Spinal cord (tissue), 10 donors: ENCODE measurements around the gene KCNC4. TPM values are rescaled to one million over a fixed set of nuclear protein-coding genes. Genes with fewer than 3 reads are reported as not detected.

Experiments used
- DNase-seq, 6 donors: peaks; one replicate each; pipeline versions ENCODE4 v3.0.0 to v3.0.0-alpha.2; 2013 to 2015; ENCODE audit warnings: low spot score in 6 of 6, low read depth in 4 of 6
- H3K27ac ChIP-seq: one replicate; pipeline ENCODE4 v1.5.1; 2013; ENCODE audit warnings: low read depth, low read length, control low read depth
- H3K27me3 ChIP-seq: one replicate; pipeline ENCODE4 v1.6.1; 2013; ENCODE audit warnings: low read length; ENCODE audit not compliant: control insufficient read depth, insufficient read depth
- H3K36me3 ChIP-seq: one replicate; pipeline ENCODE4 v1.6.1; 2013; ENCODE audit warnings: low read length; ENCODE audit not compliant: control insufficient read depth, insufficient read depth
- H3K4me1 ChIP-seq: one replicate; pipeline ENCODE4 v1.6.1; 2013; ENCODE audit warnings: low read length; ENCODE audit not compliant: control insufficient read depth, insufficient read depth
- H3K4me3 ChIP-seq: one replicate; pipeline ENCODE4 v1.5.1; 2013; ENCODE audit warnings: low read depth, low read length, control low read depth
- H3K9me3 ChIP-seq: one replicate; pipeline ENCODE4 v1.6.1; 2013; ENCODE audit warnings: low read length; ENCODE audit not compliant: control insufficient read depth, insufficient read depth
- WGBS: methylation state at CpG from one replicate; pipeline ENCODE4 v1.1.5; 2013; ENCODE audit warnings: missing lambda C conversion rate; ENCODE audit not compliant: insufficient coverage; 5-methylcytosine and 5-hydroxymethylcytosine counted together
- polyA plus RNA-seq, 2 donors: library from polyadenylated mRNA; unstranded; fragments of 120-200 nt; gene quantifications; one replicate each; pipeline ENCODE4 v1.2.1, GENCODE V29; 2013; ENCODE audit not compliant: insufficient read length in 2 of 2
- total RNA-seq, 2 donors: library from RNA; depleted of rRNA in 1 of 2; stranded (reverse); fragments of 120-200 nt in 1 of 2; fragments of >200 nt in 1 of 2; gene quantifications; one replicate each; pipeline versions ENCODE4 v1.2.3 to v1.2.4, GENCODE V29; 2013 to 2014
- donor health status: healthy.

The KCNC4 gene
- total and polyA plus RNA-seq, 4 donors = 9.1 to 58.6 (median 36.5) TPM

DNA sequence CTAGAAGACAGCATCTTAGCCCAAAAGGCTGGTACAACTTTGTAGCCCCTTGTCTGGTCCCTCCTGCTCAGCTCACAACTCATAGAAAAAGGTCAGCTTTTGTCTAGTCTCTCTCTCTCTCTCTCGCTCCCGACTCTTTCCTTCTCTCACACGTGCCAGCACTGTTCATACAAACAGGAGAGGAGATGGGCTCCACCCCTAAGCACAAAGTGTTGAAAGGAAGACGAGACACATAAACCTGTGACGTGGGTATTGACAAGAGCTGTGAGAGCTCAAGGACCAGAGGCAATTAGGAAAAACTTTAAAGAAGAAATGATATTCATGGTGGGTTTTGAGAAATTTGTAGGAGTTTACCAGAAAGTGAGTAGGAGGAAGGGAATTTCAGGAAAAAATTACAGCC is 23.6 kb upstream of the KCNC4 start:
- no peak for DNase-seq
- Histone ChIP-seq H3K27ac (no peak overlapping the region), H3K9me3 (no peaks in the 10 kb centered on the region), H3K4me1 (peaks cover 7% of the 10 kb centered on the region), H3K4me3 (no peak overlapping the region), H3K27me3 (no peaks in the 10 kb centered on the region), H3K36me3 (no peaks in the 10 kb centered on the region)
- WGBS = 34% methylated on average over 2 of the region's 5 CpGs

DNA sequence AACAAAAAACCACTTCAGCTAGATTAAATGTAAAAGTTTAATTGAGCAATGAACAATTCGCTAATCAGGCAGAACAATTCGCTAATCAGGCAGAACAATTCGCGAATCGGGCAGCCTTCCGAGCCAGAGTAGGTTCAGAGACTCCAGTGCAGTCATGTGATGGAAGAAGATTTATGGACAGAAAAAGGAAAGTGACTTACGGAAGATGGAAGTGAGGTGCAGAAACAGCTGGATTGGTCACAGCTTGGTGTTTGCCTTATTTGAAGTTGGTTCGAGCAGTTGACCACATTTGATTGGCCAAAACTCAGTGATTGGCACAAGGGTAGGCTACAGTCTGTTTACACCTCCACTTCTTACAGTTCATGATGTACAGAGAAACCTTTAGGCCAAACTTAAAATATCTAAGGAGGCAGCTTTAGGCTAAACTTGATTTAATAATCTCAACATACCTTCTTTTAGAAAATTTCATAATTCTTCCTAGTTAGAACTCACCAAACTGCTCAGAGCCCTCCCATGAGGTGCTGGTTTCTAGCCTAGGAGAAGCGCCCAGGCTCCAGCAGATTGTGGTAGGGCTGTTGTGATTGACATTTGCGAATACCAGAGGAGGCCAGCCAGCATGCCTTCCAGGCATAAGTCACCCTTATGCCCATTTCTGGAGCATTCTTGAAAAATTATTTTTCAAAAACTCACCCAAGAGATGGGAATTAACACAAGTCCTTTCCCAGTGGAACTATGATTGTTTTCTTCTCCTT is 22.8 kb upstream of the KCNC4 start:
- no peak overlapping the region for H3K27ac ChIP-seq
- WGBS = 64% methylated on average over 5 of the region's 10 CpGs

DNA sequence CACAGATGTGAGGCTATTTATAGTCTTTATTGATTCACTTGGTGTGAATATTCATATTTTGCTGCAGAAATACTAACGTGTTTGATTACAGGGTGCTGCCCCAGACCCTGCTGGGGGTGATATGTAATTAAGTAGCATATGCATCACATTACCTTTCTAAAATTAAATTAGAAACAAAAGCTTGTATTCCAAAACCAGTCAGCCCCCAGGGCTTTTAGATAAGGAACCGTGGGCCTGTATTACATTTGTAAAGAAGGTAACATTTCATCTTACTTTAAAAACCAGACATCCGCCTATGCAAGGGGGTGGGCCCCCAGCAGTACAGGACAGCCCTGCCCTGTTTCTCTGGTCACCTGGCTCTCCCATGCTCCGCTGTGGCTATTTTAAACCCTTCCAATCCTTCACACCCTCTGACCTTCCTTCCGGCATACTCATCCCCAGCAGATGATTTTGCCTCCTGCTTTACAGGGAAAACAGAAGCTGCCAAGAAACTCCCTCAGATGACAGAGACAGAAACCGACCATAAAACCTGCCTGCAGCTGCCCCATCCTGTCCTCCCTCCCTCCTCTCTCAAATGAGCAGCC is 22.0 kb upstream of the KCNC4 start:
- Histone ChIP-seq H3K9me3 (no peaks in the 10 kb centered on the region), H3K4me3 (no peak overlapping the region), H3K36me3 (peaks cover 3% of the 10 kb centered on the region), H3K27ac (no peak overlapping the region), H3K27me3 (no peaks in the 10 kb centered on the region), H3K4me1 (peaks cover 7% of the 10 kb centered on the region)
- 55% methylated on average over 4 of the region's 6 CpGs for WGBS
- peak in 1 of 6 donors; percentile 27 for DNase-seq

More for the DNA sequence above, 22.8 kb upstream of the KCNC4 start:
- H3K4me3 ChIP-seq = no peak overlapping the region
- no peaks in the 10 kb centered on the region for H3K9me3 ChIP-seq
- H3K4me1 ChIP-seq = peaks cover 7% of the 10 kb centered on the region
- H3K27me3 ChIP-seq = no peaks in the 10 kb centered on the region
- H3K36me3 ChIP-seq = no peaks in the 10 kb centered on the region
- DNase-seq = peak in 1 of 6 donors; percentile 35

DNA sequence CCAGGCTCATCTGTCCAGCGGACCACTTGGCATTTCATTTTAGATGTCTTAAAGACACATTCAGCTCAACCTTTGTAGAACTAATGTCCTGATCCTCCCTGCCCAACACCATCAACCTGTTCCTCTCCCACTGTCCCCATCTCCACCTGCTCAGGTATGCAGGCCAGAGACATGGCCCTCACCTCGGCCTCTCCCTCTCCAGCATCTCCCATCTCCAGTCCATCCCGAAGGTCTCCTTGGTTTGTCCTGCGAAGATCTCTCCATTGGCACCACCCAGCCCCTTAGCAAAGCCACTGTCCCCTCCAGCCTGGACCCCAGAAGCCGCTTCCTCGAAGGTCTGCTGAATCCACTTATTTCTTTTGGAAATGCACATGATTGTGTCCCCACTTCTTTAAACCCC is 20.9 kb upstream of the KCNC4 start:
- no peaks in the 10 kb centered on the region for H3K9me3 ChIP-seq
- peaks cover 3% of the 10 kb centered on the region for H3K36me3 ChIP-seq
- no peaks in the 10 kb centered on the region for H3K27me3 ChIP-seq
- H3K4me3 ChIP-seq = no peak overlapping the region
- H3K4me1 ChIP-seq = peaks cover 7% of the 10 kb centered on the region
- no peak for DNase-seq
- no peak overlapping the region for H3K27ac ChIP-seq
- 91% methylated on average over 5 of the region's 6 CpGs for WGBS

DNA sequence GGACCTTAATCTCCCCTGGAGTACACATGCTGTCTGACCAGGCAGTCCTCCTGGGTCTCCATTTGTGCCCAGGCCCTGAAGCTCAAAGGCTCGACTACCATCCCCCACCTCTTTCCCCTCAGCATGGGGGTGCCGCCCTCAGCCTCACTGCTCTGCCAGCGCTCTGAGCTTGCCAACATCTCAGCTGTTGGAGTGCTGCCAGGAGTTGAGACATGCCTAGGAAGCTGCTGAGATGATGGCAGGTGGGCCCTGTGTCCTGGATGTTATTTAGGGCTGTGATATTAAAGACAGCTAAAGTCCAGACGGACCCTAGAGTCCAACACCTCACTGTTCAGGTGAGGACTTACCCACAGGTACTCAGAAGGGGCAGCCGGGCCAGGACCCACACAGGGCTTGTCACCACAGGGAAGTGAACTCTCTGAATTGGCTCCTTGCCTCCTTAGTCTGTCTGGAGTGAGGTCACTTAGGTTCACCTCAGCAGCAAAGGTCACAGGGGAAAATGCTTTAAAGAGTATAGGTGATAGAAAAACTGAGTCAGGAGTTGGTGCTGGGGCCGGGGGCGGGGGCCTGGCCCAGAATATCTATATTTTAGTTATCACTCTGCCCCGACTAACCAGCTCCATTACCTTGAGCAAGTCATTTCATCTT is 19.7 kb upstream of the KCNC4 start:
- Histone ChIP-seq H3K27me3 (no peaks in the 10 kb centered on the region), H3K9me3 (no peaks in the 10 kb centered on the region), H3K4me3 (no peak overlapping the region), H3K36me3 (peaks cover 14% of the 10 kb centered on the region), H3K4me1 (peaks cover 7% of the 10 kb centered on the region), H3K27ac (no peak overlapping the region)
- DNase-seq = peak in 2 of 6 donors; percentile 82
- WGBS = 50% methylated on average over 7 of the region's 8 CpGs

DNA sequence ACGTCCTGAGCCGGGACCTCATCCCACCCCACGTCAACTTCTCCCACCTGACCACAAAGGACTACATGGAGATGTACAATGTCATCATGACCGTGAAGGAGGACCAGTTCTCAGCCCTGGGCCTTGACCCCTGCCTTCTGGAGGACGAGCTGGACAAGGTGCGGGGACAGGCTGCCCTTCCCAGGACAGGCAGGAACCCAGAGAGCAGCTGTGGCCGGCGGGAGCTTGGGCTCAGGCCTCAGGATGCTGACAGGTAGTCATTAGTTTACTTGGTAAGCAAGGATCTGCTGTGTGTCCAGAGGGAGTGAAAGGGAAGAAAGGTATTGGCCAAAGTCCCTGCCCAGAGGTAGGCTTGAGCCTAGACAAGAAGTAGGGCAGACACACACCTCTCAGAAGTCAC is 17.6 kb upstream of the KCNC4 start:
- WGBS = 91% methylated on average over 8 of the region's 8 CpGs
- no peak for DNase-seq
- Histone ChIP-seq H3K36me3 (peaks cover 17% of the 10 kb centered on the region), H3K27ac (no peak overlapping the region), H3K9me3 (no peaks in the 10 kb centered on the region), H3K4me3 (no peak overlapping the region), H3K4me1 (peaks cover 7% of the 10 kb centered on the region), H3K27me3 (no peaks in the 10 kb centered on the region)

DNA sequence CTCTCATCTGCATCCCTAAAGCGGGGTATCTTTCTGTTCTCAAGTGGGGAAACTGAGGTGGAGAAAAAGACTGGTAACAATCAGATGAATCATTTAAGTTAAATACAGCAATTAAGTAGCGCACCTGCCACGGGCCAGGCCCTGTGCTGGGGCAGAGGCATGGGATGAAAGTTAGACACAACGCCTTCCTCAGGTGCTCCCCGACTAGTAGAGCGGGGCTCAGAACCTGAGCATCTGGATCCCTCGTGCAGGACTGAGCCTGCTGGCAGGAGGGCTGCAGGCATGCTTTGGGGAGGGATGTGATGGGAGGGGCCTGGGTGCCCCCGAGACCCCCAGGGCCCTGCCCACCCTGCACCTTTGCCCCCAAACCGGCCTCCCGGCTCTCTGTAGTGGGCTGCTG is 14.9 kb upstream of the KCNC4 start:
- WGBS = 82% methylated on average over 8 of the region's 10 CpGs
- Histone ChIP-seq H3K4me1 (peaks cover 4% of the 10 kb centered on the region), H3K9me3 (no peaks in the 10 kb centered on the region), H3K27ac (no peak overlapping the region), H3K27me3 (no peaks in the 10 kb centered on the region), H3K4me3 (no peak overlapping the region), H3K36me3 (peaks cover 30% of the 10 kb centered on the region)
- no peak for DNase-seq

DNA sequence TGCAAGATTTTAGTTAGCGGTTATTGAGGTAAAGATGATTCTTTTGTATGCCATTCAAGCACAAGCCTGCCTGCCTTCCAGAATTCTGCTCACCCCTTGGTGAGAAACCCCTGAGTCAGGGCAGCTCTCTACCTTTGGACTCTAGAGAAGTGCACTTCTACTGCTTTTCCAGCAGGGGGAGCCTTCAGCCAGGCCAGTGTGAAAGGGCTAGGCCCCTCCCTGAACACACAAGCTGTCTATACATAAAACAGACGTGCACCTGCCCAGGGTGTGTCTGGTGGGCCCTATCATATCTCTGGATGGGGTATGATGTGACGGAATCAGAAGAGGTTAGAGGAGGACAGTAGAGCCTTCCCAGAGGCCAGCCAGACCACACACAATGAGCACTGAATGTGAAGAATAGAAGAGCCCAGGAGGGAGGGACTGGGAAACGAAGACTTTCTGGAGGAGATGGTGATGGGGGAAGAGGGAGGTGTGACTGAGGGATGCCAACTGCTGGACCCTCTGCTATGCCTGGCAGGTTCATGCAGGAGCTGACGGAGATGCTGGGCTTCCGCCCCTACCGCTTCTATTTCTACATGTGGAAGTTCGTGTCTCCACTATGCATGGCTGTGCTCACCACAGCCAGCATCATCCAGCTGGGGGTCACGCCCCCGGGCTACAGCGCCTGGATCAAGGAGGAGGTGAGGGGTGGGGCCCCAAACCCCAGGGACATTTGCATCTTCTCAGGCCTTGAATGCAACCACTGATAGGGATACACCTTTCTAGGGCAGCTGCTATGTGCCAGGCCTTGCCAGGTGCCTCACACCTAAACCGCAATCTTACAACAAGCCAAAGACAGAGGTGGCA is 13.0 kb upstream of the KCNC4 start:
- peak in 2 of 6 donors; percentile 46 to 58 for DNase-seq
- Histone ChIP-seq H3K4me1 (peaks cover 10% of the 10 kb centered on the region), H3K27me3 (no peaks in the 10 kb centered on the region), H3K27ac (no peak overlapping the region), H3K4me3 (no peak overlapping the region), H3K36me3 (peaks cover 30% of the 10 kb centered on the region), H3K9me3 (no peaks in the 10 kb centered on the region)
- WGBS = 55% methylated on average over 9 of the region's 12 CpGs

DNA sequence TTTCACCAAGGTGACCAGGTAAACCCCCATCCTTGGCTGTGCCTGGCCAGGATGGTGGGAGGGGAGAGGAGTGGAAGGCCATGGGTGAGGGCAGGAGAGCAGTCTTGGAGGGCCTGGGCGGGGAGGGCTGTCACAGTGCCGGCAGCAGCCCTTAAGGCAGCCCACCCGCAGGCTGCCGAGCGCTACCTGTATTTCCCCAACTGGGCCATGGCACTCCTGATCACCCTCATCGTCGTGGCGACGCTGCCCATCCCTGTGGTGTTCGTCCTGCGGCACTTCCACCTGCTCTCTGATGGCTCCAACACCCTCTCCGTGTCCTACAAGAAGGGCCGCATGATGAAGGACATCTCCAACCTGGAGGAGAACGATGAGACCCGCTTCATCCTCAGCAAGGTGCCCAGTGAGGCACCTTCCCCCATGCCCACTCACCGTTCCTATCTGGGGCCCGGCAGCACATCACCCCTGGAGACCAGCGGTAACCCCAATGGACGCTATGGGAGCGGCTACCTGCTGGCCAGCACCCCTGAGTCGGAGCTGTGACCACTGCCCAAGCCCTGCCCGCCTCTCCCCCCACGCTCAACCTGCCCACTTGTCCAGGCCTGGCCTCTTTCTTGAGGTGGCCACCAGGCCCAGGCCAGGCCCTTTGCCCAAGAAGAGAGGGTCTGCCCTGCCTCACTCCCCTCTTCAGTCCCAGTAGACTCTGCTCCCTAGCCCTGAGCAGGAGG is 12.0 kb upstream of the KCNC4 start:
- Histone ChIP-seq H3K9me3 (no peaks in the 10 kb centered on the region), H3K36me3 (peaks cover 27% of the 10 kb centered on the region), H3K27me3 (no peaks in the 10 kb centered on the region), H3K4me3 (no peak overlapping the region), H3K27ac (no peak overlapping the region), H3K4me1 (peaks cover 10% of the 10 kb centered on the region)
- no peak for DNase-seq
- 92% methylated on average over 23 of the region's 23 CpGs for WGBS
